ENCODE data around the gene COL6A1. TPM values are rescaled to one million over a fixed set of nuclear protein-coding genes. Genes with fewer than 3 reads are reported as not detected.

COL6A1 gene
- total and polyA plus RNA-seq, 2 of the 13 experiments (the other 11 are each of a cell fraction or from before 2014, with no cell fraction given) = 3.1 to 4.8 TPM

DNA sequence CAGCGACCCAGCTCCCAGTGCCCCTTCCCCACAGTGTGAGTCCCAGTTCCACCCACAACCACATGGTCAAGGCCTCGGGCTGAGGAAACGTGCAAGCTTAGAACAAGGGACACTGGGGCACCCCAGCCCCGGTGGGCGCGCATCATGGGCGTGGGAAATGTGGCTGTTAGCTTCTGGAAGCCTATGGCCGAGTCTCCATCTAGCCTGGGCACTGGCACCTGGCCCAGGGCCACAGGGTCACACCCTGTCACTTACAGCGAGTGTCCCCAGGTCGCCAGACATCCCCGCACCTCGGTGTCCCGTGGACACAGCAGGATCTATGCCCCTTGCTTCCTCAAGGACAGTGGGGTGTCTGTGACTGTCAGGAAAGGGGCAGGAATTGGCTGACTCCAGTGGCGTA, 37.0 kb upstream of the COL6A1 start:
- WGBS (ENCODE audit: low lambda C conversion rate) = 38% methylated on average over 7 of the region's 14 CpGs
- BruUV-seq (replicated peaks) = no TSS peak
- Histone ChIP-seq H4K20me1 (ENCODE audit: insufficient read depth, low read length) (no peaks in the 10 kb centered on the region), H3K79me2 (ENCODE audit: insufficient read depth, low read length) (no peaks in the 10 kb centered on the region), H3K4me1 (ENCODE audit: insufficient read depth, low read length) (no peaks in the 10 kb centered on the region), H3K9ac (ENCODE audit: insufficient read depth, low read depth, low read length) (no peak overlapping the region), H3K4me3 (replicated peaks in 1 of 3; ENCODE audit: insufficient read depth in 1 of 3, low read depth in 2 of 3, low read length in 3 of 3) (no peak overlapping the region), H3K27ac (ENCODE audit: extremely low read length, insufficient read depth, low read length) (no peak overlapping the region), H3K9me3 (ENCODE audit: low read length) (no peaks in the 10 kb centered on the region), H2AFZ (ENCODE audit: low read length) (no peak overlapping the region), H3K36me3 (replicated peaks in 1 of 2; ENCODE audit: control insufficient read depth in 1 of 2, insufficient read depth in 2 of 2, low read length in 2 of 2) (no peaks in the 10 kb centered on the region), H3K4me2 (ENCODE audit: low read depth, low read length) (no peak overlapping the region), H3K27me3 (ENCODE audit: control insufficient read depth in 1 of 2, insufficient read depth in 2 of 2, low read length in 2 of 2) (peaks cover 7 to 57% of the 10 kb centered on the region in 2 experiments; a peak in 3 of 5 replicates)
- POLR2A ChIA-PET = no interaction called here
- in situ Hi-C loops (cut with HindIII; ENCODE audit: extremely low pct_ligation_motif_present, low pct_unique_long_range_greater_than_20kb) (no loop called here), intact Hi-C loops (cut with micrococcal nuclease; ENCODE audit: unreplicated experiment) (no loop called here)
- no peak for TF ChIP-seq ZNF12 (CRISPR knock-in tag; IDR thresholded peaks at IDR 0.05)
- TF ChIP-seq, protein P1, sequence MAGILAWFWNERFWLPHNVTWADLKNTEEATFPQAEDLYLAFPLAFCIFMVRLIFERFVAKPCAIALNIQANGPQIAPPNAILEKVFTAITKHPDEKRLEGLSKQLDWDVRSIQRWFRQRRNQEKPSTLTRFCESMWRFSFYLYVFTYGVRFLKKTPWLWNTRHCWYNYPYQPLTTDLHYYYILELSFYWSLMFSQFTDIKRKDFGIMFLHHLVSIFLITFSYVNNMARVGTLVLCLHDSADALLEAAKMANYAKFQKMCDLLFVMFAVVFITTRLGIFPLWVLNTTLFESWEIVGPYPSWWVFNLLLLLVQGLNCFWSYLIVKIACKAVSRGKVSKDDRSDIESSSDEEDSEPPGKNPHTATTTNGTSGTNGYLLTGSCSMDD (CRISPR knock-in tag; IDR thresholded peaks at IDR 0.05) = no peak
- TF ChIP-seq NR3C1 (CRISPR knock-in tag; IDR thresholded peaks at IDR 0.05) = no peak
- TF ChIP-seq, protein P2, sequence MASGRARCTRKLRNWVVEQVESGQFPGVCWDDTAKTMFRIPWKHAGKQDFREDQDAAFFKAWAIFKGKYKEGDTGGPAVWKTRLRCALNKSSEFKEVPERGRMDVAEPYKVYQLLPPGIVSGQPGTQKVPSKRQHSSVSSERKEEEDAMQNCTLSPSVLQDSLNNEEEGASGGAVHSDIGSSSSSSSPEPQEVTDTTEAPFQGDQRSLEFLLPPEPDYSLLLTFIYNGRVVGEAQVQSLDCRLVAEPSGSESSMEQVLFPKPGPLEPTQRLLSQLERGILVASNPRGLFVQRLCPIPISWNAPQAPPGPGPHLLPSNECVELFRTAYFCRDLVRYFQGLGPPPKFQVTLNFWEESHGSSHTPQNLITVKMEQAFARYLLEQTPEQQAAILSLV (CRISPR knock-in tag; IDR thresholded peaks at IDR 0.05; ENCODE audit: borderline replicate concordance) = no peak
- TF ChIP-seq ZNF816 (CRISPR knock-in tag; IDR thresholded peaks at IDR 0.05; ENCODE audit: borderline replicate concordance) = no peak
- no peak for TF ChIP-seq RBM22 (optimal IDR thresholded peaks at IDR 0.05; ENCODE audit: low read length)
- TF ChIP-seq ZNF737 (CRISPR knock-in tag; IDR thresholded peaks at IDR 0.05; ENCODE audit: borderline replicate concordance) = no peak
- TF ChIP-seq, protein P3, sequence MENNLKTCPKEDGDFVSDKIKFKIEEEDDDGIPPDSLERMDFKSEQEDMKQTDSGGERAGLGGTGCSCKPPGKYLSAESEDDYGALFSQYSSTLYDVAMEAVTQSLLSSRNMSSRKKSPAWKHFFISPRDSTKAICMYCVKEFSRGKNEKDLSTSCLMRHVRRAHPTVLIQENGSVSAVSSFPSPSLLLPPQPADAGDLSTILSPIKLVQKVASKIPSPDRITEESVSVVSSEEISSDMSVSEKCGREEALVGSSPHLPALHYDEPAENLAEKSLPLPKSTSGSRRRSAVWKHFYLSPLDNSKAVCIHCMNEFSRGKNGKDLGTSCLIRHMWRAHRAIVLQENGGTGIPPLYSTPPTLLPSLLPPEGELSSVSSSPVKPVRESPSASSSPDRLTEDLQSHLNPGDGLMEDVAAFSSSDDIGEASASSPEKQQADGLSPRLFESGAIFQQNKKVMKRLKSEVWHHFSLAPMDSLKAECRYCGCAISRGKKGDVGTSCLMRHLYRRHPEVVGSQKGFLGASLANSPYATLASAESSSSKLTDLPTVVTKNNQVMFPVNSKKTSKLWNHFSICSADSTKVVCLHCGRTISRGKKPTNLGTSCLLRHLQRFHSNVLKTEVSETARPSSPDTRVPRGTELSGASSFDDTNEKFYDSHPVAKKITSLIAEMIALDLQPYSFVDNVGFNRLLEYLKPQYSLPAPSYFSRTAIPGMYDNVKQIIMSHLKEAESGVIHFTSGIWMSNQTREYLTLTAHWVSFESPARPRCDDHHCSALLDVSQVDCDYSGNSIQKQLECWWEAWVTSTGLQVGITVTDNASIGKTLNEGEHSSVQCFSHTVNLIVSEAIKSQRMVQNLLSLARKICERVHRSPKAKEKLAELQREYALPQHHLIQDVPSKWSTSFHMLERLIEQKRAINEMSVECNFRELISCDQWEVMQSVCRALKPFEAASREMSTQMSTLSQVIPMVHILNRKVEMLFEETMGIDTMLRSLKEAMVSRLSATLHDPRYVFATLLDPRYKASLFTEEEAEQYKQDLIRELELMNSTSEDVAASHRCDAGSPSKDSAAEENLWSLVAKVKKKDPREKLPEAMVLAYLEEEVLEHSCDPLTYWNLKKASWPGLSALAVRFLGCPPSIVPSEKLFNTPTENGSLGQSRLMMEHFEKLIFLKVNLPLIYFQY (CRISPR knock-in tag; IDR thresholded peaks at IDR 0.05; ENCODE audit: borderline replicate concordance) = no peak
- CTCF ChIA-PET (ENCODE audit: low intra/inter-chr PET ratio, low total read pairs) = no interaction called here
- ATAC-seq (no peak), FAIRE-seq (no peak), DNase-seq (ENCODE audit: low spot score) (no peak)

Data from HepG2 (cell line).